GM19395 (cell line): ENCODE results near the gene MMP24.

Experiments
- ATAC-seq: cut with Tn5 transposase; IDR thresholded peaks from one replicate; pipeline ENCODE4 v1.9.1; 2021; ENCODE audit warnings: mild to moderate bottlenecking, moderate library complexity; ENCODE audit not compliant: unreplicated experiment

Gene MMP24

GRCh38 chr20:35291654-35292503 lies 65.4 kb downstream of the MMP24 start, which contains the start of gene FAM83C:
FAM83C (minus strand) TSS chr20:35292425; CDS start chr20:35292304, 121 bp downstream.
- ATAC-seq = no peak

DNA sequence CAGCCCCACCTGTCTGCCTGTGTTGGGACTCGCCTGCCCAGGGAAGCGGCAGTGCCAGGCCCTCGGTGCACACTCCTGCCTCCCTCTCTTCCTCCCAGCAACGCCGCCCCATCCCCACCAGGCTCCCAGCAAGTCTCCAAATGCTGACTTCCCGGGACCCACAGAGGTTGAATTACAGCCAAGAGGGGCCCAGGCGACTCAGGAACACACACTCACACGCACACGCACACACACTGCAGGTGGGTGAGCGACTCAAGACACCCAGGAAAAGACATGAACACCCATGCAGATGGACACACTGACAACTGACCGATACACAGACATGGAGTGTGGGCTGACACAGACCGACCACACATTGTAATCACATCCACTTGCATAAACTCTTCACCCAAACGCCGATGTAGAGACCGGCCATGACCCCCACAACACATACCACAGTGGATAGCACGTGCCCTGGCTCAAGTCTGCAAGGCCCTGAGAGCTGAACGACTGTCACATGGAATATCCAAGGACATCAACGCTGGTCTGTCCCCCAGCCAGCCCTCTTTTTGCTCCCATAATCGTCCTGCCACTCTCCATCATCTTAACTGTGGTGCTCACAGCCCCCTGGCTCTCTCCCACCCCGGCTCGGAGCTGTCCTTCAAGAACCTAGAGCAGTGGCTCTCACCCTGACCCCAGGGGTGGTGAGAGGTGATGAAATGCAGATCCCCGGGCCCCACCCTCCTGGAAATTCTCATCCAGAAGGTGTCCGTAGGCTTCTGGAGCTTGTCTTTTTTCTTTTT lies 66.2 kb downstream of the MMP24 start:
- ATAC-seq = no peak

DNA sequence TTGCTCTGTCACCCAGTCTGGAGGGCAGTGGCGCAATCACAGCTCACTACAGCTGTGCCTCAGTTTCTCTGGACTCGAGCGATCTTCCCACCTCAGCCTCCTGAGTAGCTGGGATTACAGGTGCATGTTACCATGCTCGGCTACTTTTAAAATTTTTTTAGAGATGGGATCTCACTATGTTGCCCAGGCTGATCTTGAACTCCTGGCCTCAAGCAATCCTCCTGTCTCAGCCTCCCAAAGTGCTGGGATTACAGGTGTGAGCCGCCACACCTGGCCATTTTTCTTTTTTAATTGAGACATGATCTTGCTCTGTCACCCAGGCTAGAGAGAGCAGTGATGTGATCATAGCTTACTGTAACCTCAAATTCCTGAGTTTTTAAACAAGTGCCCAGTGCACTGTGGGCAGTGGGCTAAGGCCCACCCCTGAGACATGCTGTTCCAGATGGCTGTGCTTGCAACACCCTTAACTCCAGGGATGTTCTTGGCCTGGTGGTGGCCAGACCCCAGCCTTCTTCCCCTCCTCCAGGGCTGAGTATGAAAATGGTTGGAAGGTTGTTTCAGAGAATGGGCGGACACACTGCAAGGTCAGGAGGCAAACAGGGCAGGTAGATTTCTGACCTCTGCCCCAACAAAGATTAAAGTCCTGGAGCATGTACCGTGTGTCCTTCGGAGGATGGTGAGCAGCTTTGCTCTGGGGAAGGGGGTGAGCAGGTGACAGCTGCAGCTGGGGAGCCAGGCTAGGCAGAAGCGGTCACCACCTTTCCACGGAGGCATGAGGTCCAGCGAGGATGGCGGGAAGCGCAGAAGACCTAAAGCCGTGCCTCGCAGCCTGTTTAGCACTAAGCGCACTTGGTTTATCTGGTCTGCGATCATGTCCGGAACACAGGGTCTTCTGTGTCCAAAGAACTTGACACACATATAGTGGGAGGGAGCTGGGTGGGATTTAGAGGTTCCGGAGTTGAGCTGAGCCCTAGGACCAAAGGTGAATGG lies 67.1 kb downstream of the MMP24 start:
- no peak for ATAC-seq

- no peak for ATAC-seq
Observed at GRCh38 chr20:35294293-35294685, 67.8 kb downstream of the MMP24 start.

DNA sequence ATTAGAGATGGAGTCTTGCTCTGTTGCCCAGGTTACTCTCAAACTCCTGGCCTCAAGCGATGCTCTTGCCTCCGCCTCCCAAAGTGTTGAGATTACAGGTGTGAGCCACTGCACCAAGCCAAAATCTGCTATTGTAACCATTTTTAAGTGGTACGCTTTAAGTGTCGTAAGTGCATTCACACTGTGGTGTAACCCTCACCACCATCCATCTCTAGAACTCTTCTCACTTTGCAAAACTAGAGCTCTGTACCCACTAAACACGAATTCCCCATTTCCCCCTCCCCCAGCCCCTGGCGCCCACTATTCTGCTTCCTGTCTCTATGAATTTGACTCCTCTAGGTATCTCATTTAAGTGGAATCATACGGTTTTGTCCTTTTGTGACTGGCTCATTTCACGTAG lies 68.6 kb downstream of the MMP24 start:
- no peak for ATAC-seq

- no peak for ATAC-seq
Observed at GRCh38 chr20:35295674-35296073, 69.2 kb downstream of the MMP24 start.

- no peak for ATAC-seq
Observed at GRCh38 chr20:35296101-35296554, 69.6 kb downstream of the MMP24 start.

GRCh38 chr20:35297155-35297554 lies 70.7 kb downstream of the MMP24 start:
- no peak for ATAC-seq

DNA sequence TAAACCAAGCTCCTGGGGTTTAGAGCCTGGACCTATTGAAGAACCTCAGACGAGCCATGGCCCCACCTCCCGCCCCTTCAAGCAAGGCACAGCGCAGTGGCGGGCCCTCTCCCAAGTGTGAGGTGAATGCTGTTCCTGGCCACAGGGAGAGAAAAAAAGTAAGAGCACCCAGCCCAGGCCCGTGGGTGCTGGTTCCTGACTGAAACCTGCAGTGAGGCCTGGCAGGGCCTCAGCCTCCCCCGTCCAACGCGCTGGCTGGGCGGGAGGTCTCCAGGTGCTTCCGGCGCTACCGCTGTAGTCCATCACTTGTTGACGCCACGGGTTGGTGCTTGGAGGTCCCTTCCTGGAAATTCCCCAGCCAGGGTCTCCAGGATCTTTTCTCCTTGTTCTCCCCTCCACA lies 71.2 kb downstream of the MMP24 start:
- ATAC-seq = no peak

- no peak for ATAC-seq
Observed at GRCh38 chr20:35298264-35298663, 71.8 kb downstream of the MMP24 start.

GRCh38 chr20:35299780-35300179 lies 73.3 kb downstream of the MMP24 start:
- ATAC-seq = no peak

GRCh38 chr20:35300469-35301262 lies 74.2 kb downstream of the MMP24 start:
- no peak for ATAC-seq

- no peak for ATAC-seq
Observed at GRCh38 chr20:35301426-35301825, 74.9 kb downstream of the MMP24 start.

DNA sequence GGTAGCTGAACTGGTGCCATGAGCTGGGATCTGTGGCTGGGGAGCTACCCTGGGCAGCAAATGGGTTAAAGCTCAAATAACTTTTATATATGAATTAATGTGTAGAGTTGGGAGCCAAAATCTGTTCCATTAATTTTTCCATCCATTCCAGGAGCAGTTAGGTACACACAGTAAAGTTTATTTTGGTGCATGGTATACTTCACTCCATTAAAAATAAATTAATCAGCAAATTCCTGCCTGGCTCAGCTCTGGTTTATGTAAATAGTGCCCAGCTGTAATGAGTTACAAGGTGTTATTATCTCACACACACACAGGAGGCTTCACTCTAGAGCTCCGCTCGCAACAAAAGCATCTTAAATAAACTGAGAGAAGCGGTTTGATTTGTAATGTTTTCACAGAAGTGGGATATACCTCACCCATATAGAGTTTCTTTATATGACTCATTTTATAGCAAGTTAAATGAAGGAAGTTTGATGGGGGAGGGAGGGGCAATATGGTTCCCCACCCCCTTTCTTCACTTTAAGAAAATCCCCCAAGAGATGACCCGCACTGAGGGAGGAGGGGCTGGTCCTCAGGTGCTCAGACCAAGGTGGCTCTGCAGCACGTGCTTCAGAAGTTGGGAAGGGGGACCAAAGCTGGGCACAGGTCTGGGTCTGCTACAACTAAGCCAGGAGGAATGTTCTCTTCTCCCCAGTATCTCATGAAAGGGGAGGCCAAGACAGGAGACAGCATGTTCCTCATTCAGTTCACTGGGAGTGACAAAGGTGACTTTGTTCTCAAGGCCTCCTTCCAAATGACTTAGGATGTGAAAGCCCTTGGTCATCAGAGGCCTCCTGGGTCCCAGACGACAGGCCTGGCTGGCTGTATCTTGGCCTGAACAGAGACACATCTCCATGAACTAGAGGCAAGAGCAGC lies 76.2 kb downstream of the MMP24 start:
- ATAC-seq = no peak

GRCh38 chr20:35303382-35303734 lies 76.9 kb downstream of the MMP24 start:
- no peak for ATAC-seq

DNA sequence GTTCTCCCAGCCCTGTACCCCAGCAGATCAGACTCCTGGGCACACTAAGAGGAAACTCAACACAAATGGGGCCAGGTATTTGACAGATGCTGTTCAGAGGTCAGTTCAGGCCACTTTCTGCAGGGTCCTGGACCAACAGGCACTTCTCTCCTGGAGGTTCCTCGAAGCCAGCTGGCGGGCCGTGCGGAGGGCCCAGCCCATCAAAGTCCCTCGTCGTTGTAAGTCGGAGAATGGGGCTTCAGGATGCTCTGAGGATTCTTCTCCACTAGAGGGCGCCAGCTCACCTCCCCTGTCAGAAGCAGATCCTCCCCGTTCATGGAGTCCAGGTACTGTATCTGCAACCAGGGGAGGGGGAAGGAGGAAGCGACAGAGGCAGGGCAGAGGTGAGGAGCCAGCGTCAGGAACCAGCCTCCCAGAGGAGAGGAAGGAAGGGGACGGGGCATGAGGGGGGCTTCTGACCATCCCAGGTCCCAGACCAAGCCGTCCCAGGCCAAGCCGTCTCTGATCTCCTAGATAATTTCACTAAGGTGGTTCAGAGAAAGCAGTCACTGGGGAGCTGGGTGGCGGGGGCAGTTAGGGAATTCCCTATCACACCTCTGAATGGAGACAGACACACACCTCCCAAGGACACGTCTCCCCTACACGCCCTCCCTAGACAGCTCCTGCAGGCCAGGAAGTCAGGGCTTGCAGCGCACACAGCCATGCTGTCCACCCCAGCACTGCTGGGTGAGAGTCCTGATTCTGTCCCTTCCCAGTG lies 77.4 kb downstream of the MMP24 start:
- ATAC-seq = no peak

- no peak for ATAC-seq
Observed at GRCh38 chr20:35304956-35305355, 78.5 kb downstream of the MMP24 start.
